Measurements from ENCODE around the gene TTC19. TPM values are rescaled to one million over a fixed set of nuclear protein-coding genes. Genes with fewer than 3 reads are reported as not detected.
A peak's percentile ranks its signal among the peaks of the same experiment; 100 is the strongest.

Gene TTC19
- total RNA-seq (2014; rRNA removed; shearing (Covaris generic)) = 42.7 and 52.6 TPM in 2 replicates
- 62.1 and 73.8 TPM in 2 replicates for polyA plus RNA-seq (2014; cell fraction: nucleus; rRNA removed)

GRCh38 chr17:15999141-15999973 is at the start of gene TTC19, which contains the start of gene ZSWIM7:
Gene TTC19 (plus strand): TSS chr17:15999824. CDS start chr17:15999849, 25 bp downstream.
Gene ZSWIM7 (minus strand): TSS chr17:15999704. CDS start chr17:15999594, 110 bp downstream.
- peak; percentile 90 for DNase-seq (ENCODE audit: extremely low read depth, low read depth)

GRCh38 chr17:15951368-15952047 is 48.1 kb upstream of the TTC19 start:
- no peak for DNase-seq (ENCODE audit: extremely low read depth, low read depth)

- no peak for DNase-seq (ENCODE audit: extremely low read depth, low read depth)
These were observed 47.5 kb upstream of the TTC19 start for GRCh38 chr17:15952048-15952532.

GRCh38 chr17:15952916-15953790 is 46.5 kb upstream of the TTC19 start:
- no peak for DNase-seq (ENCODE audit: extremely low read depth, low read depth)

GRCh38 chr17:15954222-15954621 is 45.4 kb upstream of the TTC19 start:
- DNase-seq (ENCODE audit: extremely low read depth, low read depth) = peak; percentile 46

- no peak for DNase-seq (ENCODE audit: extremely low read depth, low read depth)
These were observed 43.7 kb upstream of the TTC19 start for GRCh38 chr17:15955793-15956541.

- DNase-seq (ENCODE audit: extremely low read depth, low read depth) = no peak
These were observed 42.4 kb upstream of the TTC19 start for GRCh38 chr17:15957206-15957605.

- DNase-seq (ENCODE audit: extremely low read depth, low read depth) = no peak
These were observed 41.9 kb upstream of the TTC19 start for GRCh38 chr17:15957608-15958307.

- no peak for DNase-seq (ENCODE audit: extremely low read depth, low read depth)
These were observed 41.2 kb upstream of the TTC19 start for GRCh38 chr17:15958484-15958854.

- no peak for DNase-seq (ENCODE audit: extremely low read depth, low read depth)
These were observed 35.9 kb upstream of the TTC19 start for GRCh38 chr17:15963670-15964110.

GRCh38 chr17:15965528-15965927 is 34.1 kb upstream of the TTC19 start:
- DNase-seq (ENCODE audit: extremely low read depth, low read depth) = no peak

- no peak for DNase-seq (ENCODE audit: extremely low read depth, low read depth)
These were observed 33.3 kb upstream of the TTC19 start for GRCh38 chr17:15966183-15966878.

- no peak for DNase-seq (ENCODE audit: extremely low read depth, low read depth)
These were observed 32.8 kb upstream of the TTC19 start for GRCh38 chr17:15966879-15967248.

- DNase-seq (ENCODE audit: extremely low read depth, low read depth) = no peak
These were observed 31.8 kb upstream of the TTC19 start for GRCh38 chr17:15967706-15968399.

GRCh38 chr17:15969463-15969862 is 30.2 kb upstream of the TTC19 start:
- DNase-seq (ENCODE audit: extremely low read depth, low read depth) = no peak

GRCh38 chr17:15970500-15970899 is 29.1 kb upstream of the TTC19 start:
- DNase-seq (ENCODE audit: extremely low read depth, low read depth) = no peak

GRCh38 chr17:15971098-15971678 is 28.4 kb upstream of the TTC19 start:
- DNase-seq (ENCODE audit: extremely low read depth, low read depth) = no peak

GRCh38 chr17:15971882-15972281 is 27.7 kb upstream of the TTC19 start:
- DNase-seq (ENCODE audit: extremely low read depth, low read depth) = no peak

Measured in NCI-H460 (cell line).